ENCODE measurements around the gene MAST1.

- TF ChIP-seq, protein P1, sequence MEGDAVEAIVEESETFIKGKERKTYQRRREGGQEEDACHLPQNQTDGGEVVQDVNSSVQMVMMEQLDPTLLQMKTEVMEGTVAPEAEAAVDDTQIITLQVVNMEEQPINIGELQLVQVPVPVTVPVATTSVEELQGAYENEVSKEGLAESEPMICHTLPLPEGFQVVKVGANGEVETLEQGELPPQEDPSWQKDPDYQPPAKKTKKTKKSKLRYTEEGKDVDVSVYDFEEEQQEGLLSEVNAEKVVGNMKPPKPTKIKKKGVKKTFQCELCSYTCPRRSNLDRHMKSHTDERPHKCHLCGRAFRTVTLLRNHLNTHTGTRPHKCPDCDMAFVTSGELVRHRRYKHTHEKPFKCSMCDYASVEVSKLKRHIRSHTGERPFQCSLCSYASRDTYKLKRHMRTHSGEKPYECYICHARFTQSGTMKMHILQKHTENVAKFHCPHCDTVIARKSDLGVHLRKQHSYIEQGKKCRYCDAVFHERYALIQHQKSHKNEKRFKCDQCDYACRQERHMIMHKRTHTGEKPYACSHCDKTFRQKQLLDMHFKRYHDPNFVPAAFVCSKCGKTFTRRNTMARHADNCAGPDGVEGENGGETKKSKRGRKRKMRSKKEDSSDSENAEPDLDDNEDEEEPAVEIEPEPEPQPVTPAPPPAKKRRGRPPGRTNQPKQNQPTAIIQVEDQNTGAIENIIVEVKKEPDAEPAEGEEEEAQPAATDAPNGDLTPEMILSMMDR (IDR thresholded peaks at IDR 0.05): peak in 1 of 4 experiments; percentile 13
- TF ChIP-seq POLR2A (IDR thresholded peaks at IDR 0.05): peak in 1 of 2 donors; percentile 42
These were observed 31.9 kb upstream of the MAST1 start, which contains the start of gene RNASEH2A for GRCh38 chr19:12806242-12807081.
